ENCODE results near the gene NPAS3.

The NPAS3 gene

DNA sequence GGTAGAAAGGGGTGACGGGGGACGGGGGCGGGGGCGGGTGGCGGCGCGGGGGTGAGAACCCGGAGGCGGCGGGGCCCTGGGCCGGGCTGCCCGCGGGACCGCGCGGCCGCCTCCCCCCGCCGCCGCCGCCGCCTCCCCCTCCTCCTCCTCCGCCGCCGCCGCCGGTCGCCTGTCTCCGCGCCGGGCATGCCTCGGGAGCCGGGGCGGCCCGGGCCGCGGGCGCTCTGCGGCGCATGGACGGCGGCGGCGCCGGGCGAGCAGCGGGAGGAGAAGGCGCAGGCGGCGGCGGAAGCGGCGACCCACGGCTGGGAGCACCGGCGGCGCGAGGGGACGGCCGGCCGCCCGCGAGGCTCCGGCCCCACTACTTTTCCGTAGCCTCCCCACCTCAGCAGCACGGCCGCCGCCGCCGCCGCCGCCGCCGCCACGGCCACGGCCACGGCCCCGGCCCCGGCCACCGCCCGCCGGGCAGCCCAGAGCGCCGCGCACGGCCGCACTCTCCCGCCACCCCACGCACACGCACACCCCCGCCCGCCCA is at the start of gene NPAS3:
NPAS3 (plus strand) TSS at position 161 of the 535 bp plus-strand sequence.
- TF ChIP-seq, protein P1, sequence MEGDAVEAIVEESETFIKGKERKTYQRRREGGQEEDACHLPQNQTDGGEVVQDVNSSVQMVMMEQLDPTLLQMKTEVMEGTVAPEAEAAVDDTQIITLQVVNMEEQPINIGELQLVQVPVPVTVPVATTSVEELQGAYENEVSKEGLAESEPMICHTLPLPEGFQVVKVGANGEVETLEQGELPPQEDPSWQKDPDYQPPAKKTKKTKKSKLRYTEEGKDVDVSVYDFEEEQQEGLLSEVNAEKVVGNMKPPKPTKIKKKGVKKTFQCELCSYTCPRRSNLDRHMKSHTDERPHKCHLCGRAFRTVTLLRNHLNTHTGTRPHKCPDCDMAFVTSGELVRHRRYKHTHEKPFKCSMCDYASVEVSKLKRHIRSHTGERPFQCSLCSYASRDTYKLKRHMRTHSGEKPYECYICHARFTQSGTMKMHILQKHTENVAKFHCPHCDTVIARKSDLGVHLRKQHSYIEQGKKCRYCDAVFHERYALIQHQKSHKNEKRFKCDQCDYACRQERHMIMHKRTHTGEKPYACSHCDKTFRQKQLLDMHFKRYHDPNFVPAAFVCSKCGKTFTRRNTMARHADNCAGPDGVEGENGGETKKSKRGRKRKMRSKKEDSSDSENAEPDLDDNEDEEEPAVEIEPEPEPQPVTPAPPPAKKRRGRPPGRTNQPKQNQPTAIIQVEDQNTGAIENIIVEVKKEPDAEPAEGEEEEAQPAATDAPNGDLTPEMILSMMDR (conservative IDR thresholded peaks at IDR 0.05) = no peak
- H3K27ac ChIP-seq = peak within 1 kb of the TSS; percentile 78

DNA sequence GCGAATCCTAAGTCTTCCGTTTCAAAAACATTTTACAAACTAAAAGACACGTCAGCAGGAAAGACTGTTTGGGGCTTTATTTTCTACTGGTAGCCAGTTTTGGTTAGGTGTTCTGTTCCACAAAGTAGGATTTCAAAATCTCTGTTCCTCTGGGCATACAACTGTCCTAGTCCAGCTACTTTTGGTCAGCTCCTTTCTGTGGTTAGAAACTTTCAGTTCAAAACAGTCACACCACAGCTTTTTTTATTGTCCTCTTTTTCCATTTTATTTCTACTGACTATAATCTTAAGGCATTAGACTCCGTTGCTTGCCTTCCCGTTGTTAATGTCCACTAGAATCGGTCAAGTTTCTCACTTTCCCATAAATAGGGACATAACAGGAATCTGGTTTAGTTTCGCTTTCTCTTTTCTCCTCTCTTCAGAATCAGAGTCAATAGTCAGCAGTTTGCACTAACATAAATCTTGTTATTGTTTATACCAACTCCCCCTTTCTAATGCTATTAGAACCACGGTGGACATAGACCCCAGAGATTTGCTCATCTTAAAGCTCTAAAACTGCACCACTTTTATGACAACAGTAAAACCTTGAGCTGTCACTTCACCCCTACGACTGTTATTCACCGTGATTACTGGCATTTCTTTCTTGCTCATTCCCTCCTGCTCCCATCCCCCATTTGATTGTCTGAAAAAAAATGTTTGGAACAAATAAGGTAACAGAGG is 41.5 kb upstream of the NPAS3 start:
- H3K27ac ChIP-seq = peak overlapping the region; percentile 37
- TF ChIP-seq, protein P1 (conservative IDR thresholded peaks at IDR 0.05) = no peak

DNA sequence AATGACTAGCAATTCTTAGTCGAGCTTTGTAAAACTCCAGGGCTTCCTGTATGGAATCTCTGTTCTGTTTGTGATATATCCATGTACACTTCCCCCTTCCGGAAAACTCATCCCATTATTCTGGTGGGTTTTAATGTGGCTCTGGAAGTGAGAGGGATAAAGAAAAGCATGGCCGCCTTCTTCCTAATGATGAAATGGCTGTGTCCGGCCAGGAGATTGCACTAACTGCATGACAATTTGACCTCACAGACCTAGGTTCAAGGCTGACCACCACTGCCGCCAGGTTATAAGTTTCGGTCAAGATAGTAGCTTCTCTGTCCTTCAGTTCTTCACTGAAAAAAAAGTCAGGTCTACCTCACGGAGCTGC is 41.0 kb upstream of the NPAS3 start:
- TF ChIP-seq, protein P1 (conservative IDR thresholded peaks at IDR 0.05) = no peak
- peak overlapping the region; percentile 37; the same call in 1 of the 2 replicates for H3K27ac ChIP-seq

DNA sequence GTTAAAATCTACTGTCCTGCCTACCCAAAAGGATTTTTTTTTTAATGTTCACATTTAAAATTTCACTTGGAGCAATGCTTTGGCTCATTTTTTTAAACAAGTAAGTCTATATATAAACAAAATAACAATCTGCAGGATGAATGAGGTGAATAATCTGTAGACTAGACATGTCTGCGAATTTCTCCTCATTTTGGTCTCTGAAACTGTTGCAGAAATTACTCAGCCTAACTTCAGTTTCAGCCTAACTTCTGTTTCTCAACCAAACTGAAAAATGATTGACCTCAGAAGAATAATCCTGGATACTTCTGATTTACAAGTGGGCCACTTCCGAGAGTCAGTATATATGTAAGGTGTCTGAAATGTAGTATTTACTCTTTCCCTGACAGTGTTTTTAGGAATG is 39.8 kb upstream of the NPAS3 start:
- H3K27ac ChIP-seq = no peak overlapping the region
- TF ChIP-seq, protein P1 (conservative IDR thresholded peaks at IDR 0.05) = no peak

DNA sequence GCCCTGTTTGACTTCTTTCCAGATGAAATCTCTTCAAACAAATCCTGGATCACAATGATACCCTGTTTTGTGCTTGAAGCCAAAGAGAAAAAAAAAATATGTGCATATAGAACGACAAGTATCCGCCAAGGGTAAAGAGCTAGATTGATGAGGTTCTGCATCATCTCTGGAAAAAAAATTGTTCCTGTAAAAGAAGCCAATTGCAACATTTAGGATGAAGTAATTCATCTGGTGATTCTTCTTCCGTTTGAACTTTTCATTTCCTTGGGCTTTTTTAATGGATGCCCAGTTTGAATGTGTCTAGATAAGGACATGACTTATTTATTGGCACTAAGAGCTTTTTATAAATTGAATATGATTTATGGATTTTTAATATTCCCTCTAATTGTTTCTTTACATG is 38.1 kb upstream of the NPAS3 start:
- TF ChIP-seq, protein P1 (conservative IDR thresholded peaks at IDR 0.05) = no peak

DNA sequence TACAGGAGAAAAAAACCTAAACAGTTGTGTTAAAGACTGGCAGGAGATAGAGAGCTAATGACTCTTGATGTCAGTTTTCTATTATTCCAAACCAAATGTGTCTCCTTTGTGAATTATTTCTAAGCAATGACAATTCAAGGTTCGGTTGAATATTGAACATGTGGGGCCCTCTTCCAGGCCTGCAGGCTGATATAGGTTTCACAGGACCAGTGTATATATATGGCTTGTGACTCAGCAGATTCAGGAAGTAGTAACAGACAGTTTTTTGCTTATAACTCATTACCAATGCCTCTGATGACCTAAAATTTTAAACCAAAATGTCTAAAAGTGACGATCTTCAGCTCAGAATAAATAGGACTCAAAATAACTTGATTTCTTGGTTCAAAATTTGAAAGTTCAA is 33.7 kb upstream of the NPAS3 start:
- no peak overlapping the region for H3K27ac ChIP-seq
- TF ChIP-seq, protein P1 (conservative IDR thresholded peaks at IDR 0.05) = no peak

More for the DNA sequence above, 38.1 kb upstream of the NPAS3 start:
- H3K27ac ChIP-seq = no peak overlapping the region

DNA sequence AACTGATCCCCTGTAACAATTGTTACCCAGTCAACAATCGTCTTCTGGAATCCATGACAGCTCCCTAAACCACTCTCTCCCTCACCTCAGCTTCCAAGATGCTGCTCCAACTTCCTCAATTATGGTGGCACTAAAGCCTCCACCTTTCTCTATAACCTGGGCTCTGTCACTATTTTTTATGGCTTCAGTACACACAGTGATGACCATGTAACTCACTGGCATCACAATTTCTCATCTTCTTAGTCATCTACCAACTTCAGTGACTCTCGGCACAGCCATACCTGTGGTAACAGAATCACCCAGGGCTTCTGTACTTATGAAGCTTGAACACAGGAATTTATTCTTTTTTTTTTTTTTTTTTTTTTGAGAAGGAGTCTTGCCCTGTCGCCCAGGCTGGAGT is 32.0 kb upstream of the NPAS3 start:
- TF ChIP-seq, protein P1 (conservative IDR thresholded peaks at IDR 0.05) = no peak
- no peak overlapping the region for H3K27ac ChIP-seq

Measured in VCaP (cell line).